ENCODE results near the gene FILIP1L. TPM values are rescaled to one million over a fixed set of nuclear protein-coding genes. Genes with fewer than 3 reads are reported as not detected.

FILIP1L gene
- total RNA-seq, 1 experiment from 2014 or later, result 0.17 TPM

DNA sequence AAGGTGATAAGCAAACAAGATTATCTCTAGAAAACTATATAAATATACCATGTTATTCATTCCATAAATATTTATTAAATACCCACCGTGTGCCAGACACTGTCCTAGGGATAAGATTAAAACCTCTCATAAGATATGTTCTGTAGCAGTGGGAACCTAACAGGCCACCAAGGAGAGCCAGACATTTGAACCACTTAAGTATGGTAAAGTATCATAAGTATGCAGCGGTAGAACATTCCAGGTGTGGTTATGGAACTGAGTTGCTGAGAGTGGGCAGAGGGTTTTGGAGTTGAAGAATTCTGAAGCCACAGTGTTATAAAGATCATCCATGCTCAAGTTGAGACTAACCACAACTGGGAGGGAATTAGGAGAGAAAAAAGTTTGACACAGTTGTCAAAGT lies 14.7 kb downstream of the FILIP1L start:
- Histone ChIP-seq H2AFZ (ENCODE audit: low read depth, low read length, poor library complexity, severe bottlenecking) (no peak overlapping the region), H3K79me2 (ENCODE audit: insufficient read depth, low read length) (no peaks in the 10 kb centered on the region), H3K9me3 (ENCODE audit: control insufficient read depth in 1 of 2, insufficient read depth in 1 of 2, low read depth in 1 of 2, low read length in 2 of 2) (no peaks in the 10 kb centered on the region), H3K36me3 (ENCODE audit: control insufficient read depth in 1 of 2, insufficient read depth in 2 of 2, low read length in 2 of 2) (no peaks in the 10 kb centered on the region), H3K27me3 (ENCODE audit: insufficient read depth, low read length) (no peaks in the 10 kb centered on the region), H4K20me1 (ENCODE audit: insufficient read depth) (no peaks in the 10 kb centered on the region), H3K27ac (ENCODE audit: low read depth, low read length) (no peak overlapping the region), H3K9ac (ENCODE audit: low read length) (no peak overlapping the region), H3K9me2 (ENCODE audit: insufficient read depth) (no peaks in the 10 kb centered on the region), H3K4me1 (ENCODE audit: control insufficient read depth in 1 of 2, insufficient read depth in 2 of 2, low read length in 2 of 2) (no peaks in the 10 kb centered on the region), H3K4me2 (ENCODE audit: low read length) (no peak overlapping the region), H3K4me3 (replicated peaks in 1 of 2; ENCODE audit: low read depth in 1 of 2, low read length in 2 of 2) (no peak overlapping the region)
- no TSS peak for BruUV-seq (replicated peaks)
- ChIA-PET RAD21 (ENCODE audit: low non-redundant PET in 1 of 2, low total read pairs in 2 of 2, uncharacterized antibody in 2 of 2, unreplicated experiment in 2 of 2) (no interaction called here), CTCF (no interaction called here), POLR2A (no interaction called here)
- ATAC-seq (no peak), DNase-seq (ENCODE audit: low read depth, low spot score) (no peak)
- intact Hi-C loops (cut with micrococcal nuclease), result no loop called here
- TF ChIP-seq EGR1 (IDR thresholded peaks at IDR 0.05; ENCODE audit: low read depth), result no peak
- no peak for TF ChIP-seq CBX3 (IDR thresholded peaks at IDR 0.05; ENCODE audit: low read depth)
- no peak for TF ChIP-seq SIN3A (IDR thresholded peaks at IDR 0.05; ENCODE audit: low read depth)
- no peak for TF ChIP-seq ZFX (IDR thresholded peaks at IDR 0.05)
- TF ChIP-seq EZH2phosphoT487 (IDR thresholded peaks at IDR 0.05; ENCODE audit: borderline replicate concordance), result no peak
- TF ChIP-seq POLR2A (IDR thresholded peaks at IDR 0.05; ENCODE audit: borderline replicate concordance, extremely low read depth, insufficient read depth, insufficient read length), result no peak
- TF ChIP-seq ZNF274 (IDR thresholded peaks at IDR 0.05; ENCODE audit: low read depth, low read length), result no peak
- TF ChIP-seq SP1 (IDR thresholded peaks at IDR 0.05; ENCODE audit: low read depth), result no peak
- TF ChIP-seq, protein P1, sequence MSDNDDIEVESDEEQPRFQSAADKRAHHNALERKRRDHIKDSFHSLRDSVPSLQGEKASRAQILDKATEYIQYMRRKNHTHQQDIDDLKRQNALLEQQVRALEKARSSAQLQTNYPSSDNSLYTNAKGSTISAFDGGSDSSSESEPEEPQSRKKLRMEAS (IDR thresholded peaks at IDR 0.05), result no peak
- TF ChIP-seq REST (IDR thresholded peaks at IDR 0.05; ENCODE audit: low read depth), result no peak
- TF ChIP-seq SRF (IDR thresholded peaks at IDR 0.05; ENCODE audit: low read depth), result no peak
- no peak for TF ChIP-seq JUND (IDR thresholded peaks at IDR 0.05)
- no peak for TF ChIP-seq RAD21 (IDR thresholded peaks at IDR 0.05; ENCODE audit: low read depth)
- no peak for TF ChIP-seq CEBPB (IDR thresholded peaks at IDR 0.05; ENCODE audit: low read depth)
- TF ChIP-seq POLR2AphosphoS5 (IDR thresholded peaks at IDR 0.05; ENCODE audit: low read depth, low read length), result no peak
- TF ChIP-seq YY1 (IDR thresholded peaks at IDR 0.05; ENCODE audit: extremely low read depth, insufficient replicate concordance, low read depth, low read length), result no peak
- no peak for TF ChIP-seq ATF3 (IDR thresholded peaks at IDR 0.05)

Measured in HCT116 (cell line).